CD4-positive, alpha-beta memory T cell (primary cell): Measurements from ENCODE around the gene ARFGEF3. TPM values are rescaled to one million over a fixed set of nuclear protein-coding genes. Genes with fewer than 3 reads are reported as not detected.

Experiments used
- CTCF ChIA-PET: fragments of 350-600 bp; sonication (Branson Sonifier 250); formaldehyde crosslinking; loops from one replicate; lab custom pipeline; 2021; ENCODE audit warnings: inconsistent platforms; ENCODE audit not compliant: partially characterized antibody; lab: Charles Lee
- POLR2A ChIA-PET: fragments of 350-600 bp; sonication (Branson Sonifier 250); formaldehyde crosslinking; loops from one replicate; lab custom pipeline; 2021; ENCODE audit not compliant: partially characterized antibody; lab: Charles Lee
- DNase-seq, 5 donors: peaks; one replicate each; pipeline versions ENCODE4 v3.0.0 to v3.0.0-alpha.2; 2020 to 2022; ENCODE audit warnings: mixed read lengths in 1 of 5
- H3K27ac ChIP-seq: one replicate; pipeline ENCODE4 v1.7.0; 2013; ENCODE audit warnings: low read depth, low read length
- H3K27me3 ChIP-seq: 2 replicates; pipeline ENCODE4 v1.7.0; 2013; ENCODE audit warnings: mild to moderate bottlenecking, low read length, moderate library complexity; ENCODE audit not compliant: insufficient read depth
- H3K36me3 ChIP-seq: 2 replicates; pipeline ENCODE4 v1.7.0; 2013; ENCODE audit warnings: mild to moderate bottlenecking, low read length, moderate library complexity; ENCODE audit not compliant: insufficient read depth
- H3K4me1 ChIP-seq: 2 replicates; pipeline ENCODE4 v1.7.0; 2013; ENCODE audit warnings: mild to moderate bottlenecking, low read length, moderate library complexity; ENCODE audit not compliant: insufficient read depth
- H3K4me3 ChIP-seq, 2 donors: one replicate each; pipeline ENCODE4 v1.7.0; 2013; ENCODE audit warnings: low read length in 2 of 2, mild to moderate bottlenecking in 1 of 2
- H3K9me3 ChIP-seq, 2 donors: one replicate each; pipeline ENCODE4 v1.7.0; 2013; ENCODE audit warnings: low read length in 2 of 2, control low read depth in 1 of 2; ENCODE audit not compliant: control insufficient read depth in 1 of 2
- H3K27ac Mint-ChIP-seq, 7 donors: one replicate each; pipeline ENCODE4 v1.8.0; 2020 to 2021; ENCODE audit warnings: mixed read lengths in 7 of 7, mild to moderate bottlenecking in 6 of 7, inconsistent platforms in 3 of 7, moderate library complexity in 3 of 7
- H3K27me3 Mint-ChIP-seq, 2 donors: one replicate each; pipeline ENCODE4 v1.8.0; 2020 to 2021; ENCODE audit warnings: mixed read lengths in 2 of 2
- H3K36me3 Mint-ChIP-seq, 2 donors: one replicate each; pipeline ENCODE4 v1.8.0; 2020 to 2021; ENCODE audit warnings: mixed read lengths in 2 of 2, inconsistent platforms in 1 of 2, mild to moderate bottlenecking in 1 of 2
- H3K4me1 Mint-ChIP-seq, 4 donors: one replicate each; pipeline ENCODE4 v1.8.0; 2020 to 2021; ENCODE audit warnings: mixed read lengths in 4 of 4, mild to moderate bottlenecking in 1 of 4
- H3K4me3 Mint-ChIP-seq, 8 donors: one replicate each; pipeline ENCODE4 v1.8.0; 2020 to 2021; ENCODE audit warnings: mixed read lengths in 8 of 8, mild to moderate bottlenecking in 7 of 8, moderate library complexity in 6 of 8, inconsistent platforms in 3 of 8
- H3K9me3 Mint-ChIP-seq, 8 donors: one replicate each; pipeline ENCODE4 v1.8.0; 2020 to 2021; ENCODE audit warnings: mixed read lengths in 8 of 8, mild to moderate bottlenecking in 5 of 8, inconsistent platforms in 3 of 8, moderate library complexity in 1 of 8
- intact Hi-C: fragments of 100-400 bp; cut with micrococcal nuclease; formaldehyde crosslinking; loops from one replicate; pipeline ENCODE4 v1.15.1; 2023
- polyA plus RNA-seq, 2 donors: library from polyadenylated mRNA; unstranded; fragments of 300-500 nt; fragmentation: Illumina TruSeq; gene quantifications; one replicate each; pipeline ENCODE4 v1.2.3, GENCODE V29; 2021
- total RNA-seq, 2 experiments: library from RNA; stranded (reverse); gene quantifications; one replicate each; pipeline ENCODE4 v1.2.3, GENCODE V29; 2021

ARFGEF3 gene
- total and polyA plus RNA-seq, 4 experiments from 2014 or later: 0.03 TPM; not detected in 3

DNA sequence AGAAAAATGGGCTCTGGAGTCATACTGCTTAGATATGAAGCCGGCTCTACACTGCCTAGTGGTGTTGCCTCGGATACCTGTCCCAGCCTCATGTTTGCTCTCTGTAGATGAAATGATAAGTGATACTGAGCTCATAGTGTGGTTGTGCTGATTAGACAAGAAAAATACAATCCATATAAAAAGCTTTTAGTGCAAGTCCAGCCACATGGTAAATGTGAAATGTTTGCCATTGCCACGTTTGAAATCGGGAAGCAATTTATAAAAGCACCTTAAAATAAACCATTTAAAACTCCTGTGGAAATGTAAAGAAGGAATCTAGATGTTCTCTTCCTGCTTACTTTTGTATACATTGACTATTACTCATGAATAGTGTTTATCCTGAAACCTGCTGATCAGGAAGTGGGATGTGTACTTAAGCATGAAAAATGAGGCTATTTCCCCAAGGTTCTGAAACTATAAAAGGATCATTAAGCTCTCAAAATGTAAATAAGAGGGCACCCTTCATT is 69.7 kb downstream of the ARFGEF3 start:
- no peaks in the 10 kb centered on the region for H3K36me3 Mint-ChIP-seq
- H3K27me3 Mint-ChIP-seq: peaks cover 13 to 17% of the 10 kb centered on the region in 2 donors
- no peaks in the 10 kb centered on the region for H3K4me1 Mint-ChIP-seq
- H3K4me3 Mint-ChIP-seq: no peak overlapping the region
- intact Hi-C loops: no loop called here
- Histone ChIP-seq H3K27ac (no peak overlapping the region), H3K4me1 (no peaks in the 10 kb centered on the region), H3K27me3 (no peaks in the 10 kb centered on the region), H3K9me3 (no peaks in the 10 kb centered on the region), H3K4me3 (no peak overlapping the region), H3K36me3 (no peaks in the 10 kb centered on the region)
- DNase-seq: no peak
- no peak overlapping the region for H3K27ac Mint-ChIP-seq
- no peaks in the 10 kb centered on the region for H3K9me3 Mint-ChIP-seq
- CTCF ChIA-PET: no interaction called here
- POLR2A ChIA-PET: no interaction called here

DNA sequence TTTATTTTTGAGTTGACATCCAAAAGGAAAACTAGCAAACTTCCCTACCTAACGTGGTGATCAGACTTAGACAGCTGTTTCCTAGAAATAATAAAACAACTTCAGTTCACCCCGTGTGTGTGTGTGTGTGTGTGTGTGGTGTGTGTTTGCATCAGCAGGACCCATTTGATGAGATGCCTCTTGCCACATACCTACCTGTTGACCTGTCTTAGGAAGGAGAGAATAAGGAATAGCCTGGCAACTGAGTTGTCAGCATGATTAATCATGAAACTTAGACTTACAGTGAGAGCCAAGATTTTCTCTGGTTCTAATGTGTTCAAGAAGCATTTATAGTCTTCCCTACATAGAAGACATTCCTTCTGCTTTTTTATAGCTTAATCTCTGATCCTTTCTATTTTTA is 72.6 kb downstream of the ARFGEF3 start:
- POLR2A ChIA-PET: no interaction called here
- Mint-ChIP-seq H3K27me3 (peaks cover 8 to 17% of the 10 kb centered on the region in 2 donors), H3K4me1 (no peaks in the 10 kb centered on the region), H3K27ac (no peak overlapping the region), H3K36me3 (no peaks in the 10 kb centered on the region), H3K4me3 (no peak overlapping the region), H3K9me3 (no peaks in the 10 kb centered on the region)
- DNase-seq: no peak
- Histone ChIP-seq H3K36me3 (no peaks in the 10 kb centered on the region), H3K27me3 (no peaks in the 10 kb centered on the region), H3K4me1 (no peaks in the 10 kb centered on the region), H3K27ac (no peak overlapping the region), H3K9me3 (no peaks in the 10 kb centered on the region), H3K4me3 (no peak overlapping the region)
- intact Hi-C loops: no loop called here
- CTCF ChIA-PET: no interaction called here

DNA sequence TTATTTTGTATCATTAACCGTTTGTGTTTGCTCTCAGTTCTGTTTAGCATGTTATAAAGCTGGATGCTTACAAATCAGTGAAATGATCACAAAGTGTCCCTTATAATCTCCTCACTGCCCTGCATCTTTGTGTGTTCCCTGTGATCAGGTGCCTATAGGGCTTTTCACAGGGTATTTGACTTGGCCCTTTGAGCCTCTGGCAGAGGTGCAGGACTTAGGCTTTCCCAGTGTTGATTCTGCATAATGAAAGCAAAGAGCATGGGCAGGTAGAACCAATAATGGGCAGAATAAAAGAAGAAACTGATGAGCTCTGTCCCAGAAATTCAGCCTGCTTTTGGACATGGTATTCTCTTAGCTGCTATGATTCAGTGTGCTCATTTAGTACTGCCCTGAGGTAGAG is 73.5 kb downstream of the ARFGEF3 start:
- no peaks in the 10 kb centered on the region for H3K36me3 ChIP-seq
- Mint-ChIP-seq H3K4me1 (no peaks in the 10 kb centered on the region), H3K27me3 (peaks cover 8 to 13% of the 10 kb centered on the region in 2 donors), H3K27ac (no peak overlapping the region), H3K36me3 (no peaks in the 10 kb centered on the region), H3K9me3 (no peaks in the 10 kb centered on the region), H3K4me3 (no peak overlapping the region)
- CTCF ChIA-PET: no interaction called here
- no peak overlapping the region for H3K4me3 ChIP-seq
- POLR2A ChIA-PET: no interaction called here
- H3K27ac ChIP-seq: no peak overlapping the region
- intact Hi-C loops: no loop called here
- no peaks in the 10 kb centered on the region for H3K9me3 ChIP-seq
- H3K27me3 ChIP-seq: no peaks in the 10 kb centered on the region
- no peaks in the 10 kb centered on the region for H3K4me1 ChIP-seq
- DNase-seq: no peak

DNA sequence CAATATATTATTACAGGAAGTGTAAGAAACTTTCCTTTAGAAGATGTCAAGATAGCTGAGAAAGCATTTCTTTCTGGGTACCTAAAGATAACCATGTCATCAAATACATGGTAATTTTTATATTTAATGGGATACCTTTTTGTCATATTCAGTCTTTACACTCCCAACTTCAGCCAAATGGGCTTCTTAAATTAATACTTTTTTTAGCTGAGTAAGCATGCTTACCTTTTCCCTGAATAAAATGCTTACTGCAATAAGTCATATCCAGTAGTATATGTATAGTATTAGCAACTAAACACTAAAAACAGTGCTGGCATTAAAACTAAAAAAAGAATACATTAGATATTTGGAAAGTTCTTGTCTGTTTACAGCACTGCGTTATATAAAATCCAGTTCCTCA is 74.0 kb downstream of the ARFGEF3 start:
- Mint-ChIP-seq H3K4me1 (no peaks in the 10 kb centered on the region), H3K9me3 (no peaks in the 10 kb centered on the region)
- POLR2A ChIA-PET: no interaction called here

DNA sequence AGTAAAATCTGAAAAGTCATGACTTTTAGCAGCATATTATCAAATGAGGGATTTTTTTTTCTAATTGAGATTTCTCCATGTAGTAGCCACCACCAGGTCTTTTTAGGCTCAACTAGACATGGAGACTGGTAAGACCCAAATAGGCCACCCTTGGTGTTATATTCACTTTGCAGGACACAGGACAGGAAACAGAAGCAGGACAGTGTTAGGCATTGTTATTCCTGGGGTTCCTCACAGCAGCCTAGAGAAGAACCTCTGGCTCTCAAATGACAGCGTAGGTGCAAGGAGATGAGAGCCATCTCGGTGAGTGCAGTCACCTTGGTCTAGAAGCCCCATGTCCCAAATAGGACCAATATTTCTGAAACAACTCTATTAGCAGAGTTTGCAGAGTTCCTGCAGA is 75.7 kb downstream of the ARFGEF3 start:
- CTCF ChIA-PET: no interaction called here
- no peaks in the 10 kb centered on the region for H3K4me1 ChIP-seq
- intact Hi-C loops: no loop called here
- H3K27me3 ChIP-seq: no peaks in the 10 kb centered on the region
- Mint-ChIP-seq H3K27ac (no peak overlapping the region), H3K9me3 (peaks cover 0 to 2% (median 0%) of the 10 kb centered on the region in 8 donors), H3K4me1 (no peaks in the 10 kb centered on the region), H3K36me3 (no peaks in the 10 kb centered on the region), H3K27me3 (peaks cover 11 to 12% of the 10 kb centered on the region in 2 donors), H3K4me3 (no peak overlapping the region)
- no peak overlapping the region for H3K4me3 ChIP-seq
- no peaks in the 10 kb centered on the region for H3K9me3 ChIP-seq
- H3K27ac ChIP-seq: no peak overlapping the region
- POLR2A ChIA-PET: no interaction called here
- H3K36me3 ChIP-seq: no peaks in the 10 kb centered on the region
- no peak for DNase-seq

More for the DNA sequence above, 74.0 kb downstream of the ARFGEF3 start:
- no peak for DNase-seq
- Histone ChIP-seq H3K4me3 (no peak overlapping the region), H3K27me3 (no peaks in the 10 kb centered on the region), H3K27ac (no peak overlapping the region), H3K9me3 (no peaks in the 10 kb centered on the region), H3K4me1 (no peaks in the 10 kb centered on the region), H3K36me3 (no peaks in the 10 kb centered on the region)
- Mint-ChIP-seq H3K4me3 (no peak overlapping the region), H3K36me3 (no peaks in the 10 kb centered on the region), H3K27me3 (peaks cover 8 to 15% of the 10 kb centered on the region in 2 donors), H3K27ac (no peak overlapping the region)
- CTCF ChIA-PET: no interaction called here
- intact Hi-C loops: no loop called here

DNA sequence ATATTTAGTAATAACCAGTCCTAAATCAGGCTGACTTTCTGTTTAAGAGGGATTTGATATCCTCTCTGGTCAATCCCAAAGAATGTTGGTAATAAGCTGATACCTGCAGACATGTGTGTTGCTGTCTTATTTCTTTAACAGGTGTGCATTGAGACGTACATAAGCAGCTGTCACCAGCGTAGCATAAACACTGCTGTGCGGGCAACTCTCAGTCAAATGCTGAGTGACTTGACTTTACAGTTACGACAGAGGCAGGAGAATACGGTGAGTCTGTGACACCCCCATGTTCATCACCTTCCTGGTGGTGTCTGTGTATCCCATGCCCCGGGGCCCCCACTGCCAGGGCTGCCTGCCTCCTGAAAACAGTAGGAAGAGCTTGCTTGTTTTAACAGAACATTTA is 76.6 kb downstream of the ARFGEF3 start:
- Mint-ChIP-seq H3K36me3 (no peaks in the 10 kb centered on the region), H3K4me3 (no peak overlapping the region), H3K9me3 (peaks cover 0 to 2% (median 0%) of the 10 kb centered on the region in 8 donors), H3K4me1 (no peaks in the 10 kb centered on the region), H3K27me3 (peaks cover 11 to 17% of the 10 kb centered on the region in 2 donors), H3K27ac (no peak overlapping the region)
- Histone ChIP-seq H3K27me3 (no peaks in the 10 kb centered on the region), H3K4me1 (no peaks in the 10 kb centered on the region), H3K27ac (no peak overlapping the region), H3K36me3 (no peaks in the 10 kb centered on the region), H3K4me3 (no peak overlapping the region), H3K9me3 (no peaks in the 10 kb centered on the region)
- ChIA-PET POLR2A (no interaction called here), CTCF (no interaction called here)
- intact Hi-C loops: no loop called here
- no peak for DNase-seq

DNA sequence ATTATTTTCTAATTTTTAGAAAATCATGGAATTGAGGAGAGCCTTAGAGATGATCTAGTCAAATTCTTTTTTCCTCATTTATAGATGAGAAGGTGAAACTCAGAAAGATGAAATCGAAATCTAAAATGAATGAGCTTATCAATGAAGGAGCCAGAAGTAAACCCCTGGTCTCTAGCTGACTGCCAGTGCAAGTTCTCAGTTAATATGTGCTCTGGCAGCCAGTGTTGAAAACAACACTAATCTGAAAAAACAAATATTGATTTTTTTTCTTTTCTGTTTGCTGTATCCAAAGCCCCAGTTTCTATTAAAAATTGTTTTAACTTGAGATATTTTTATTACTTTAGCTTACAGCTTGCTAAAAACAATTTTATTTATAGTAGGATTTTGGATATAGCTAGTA is 78.0 kb downstream of the ARFGEF3 start:
- Histone ChIP-seq H3K9me3 (no peaks in the 10 kb centered on the region), H3K4me1 (no peaks in the 10 kb centered on the region), H3K27me3 (no peaks in the 10 kb centered on the region), H3K27ac (no peak overlapping the region), H3K36me3 (no peaks in the 10 kb centered on the region), H3K4me3 (no peak overlapping the region)
- CTCF ChIA-PET: interaction anchor here (0.8 kb wide), 1 partner anchor 122 kb away, joined by 3 read pairs; no protein-coding TSS in a partner anchor
- Mint-ChIP-seq H3K4me3 (no peak overlapping the region), H3K4me1 (no peaks in the 10 kb centered on the region), H3K27ac (no peak overlapping the region), H3K27me3 (peaks cover 4 to 15% of the 10 kb centered on the region in 2 donors), H3K36me3 (no peaks in the 10 kb centered on the region), H3K9me3 (peaks cover 0 to 2% (median 0%) of the 10 kb centered on the region in 8 donors)
- POLR2A ChIA-PET: no interaction called here
- intact Hi-C loops: no loop called here
- no peak for DNase-seq
